Esophagus muscularis mucosa (tissue), 4 donors: ENCODE data around the gene PAX6. TPM values are rescaled to one million over a fixed set of nuclear protein-coding genes. Genes with fewer than 3 reads are reported as not detected.

ENCODE experiments used
- DNase-seq: peaks from one replicate; pipeline ENCODE4 v3.0.0-alpha.2; 2017; ENCODE audit errors: extremely low spot score
- H3K27ac ChIP-seq, 4 donors: fragments of 200-600 bp; sonication (generic); replicated peaks in 1 of 4; 1 replicate in 3 of 4; 2 replicates in 1 of 4; pipeline ENCODE4 v1.5.1; 2016 to 2019; ENCODE audit warnings: mild to moderate bottlenecking in 1 of 4
- H3K27me3 ChIP-seq, 4 donors: fragments of 200-600 bp; sonication (generic); one replicate each; pipeline versions ENCODE4 v1.5.1 to v1.6.0; 2016 to 2019
- H3K36me3 ChIP-seq, 4 donors: fragments of 200-600 bp; sonication (generic); one replicate each; pipeline ENCODE4 v1.5.1; 2016 to 2019
- H3K4me1 ChIP-seq, 4 donors: fragments of 200-600 bp; sonication (generic); one replicate each; pipeline ENCODE4 v1.5.1; 2016 to 2019
- H3K4me3 ChIP-seq, 4 donors: fragments of 200-600 bp; sonication (generic); 1 replicate in 2 of 4; 2 replicates in 2 of 4; pipeline ENCODE4 v1.5.1; 2016 to 2019; ENCODE audit warnings: mild to moderate bottlenecking in 4 of 4, moderate library complexity in 1 of 4
- H3K9me3 ChIP-seq, 4 donors: fragments of 200-600 bp; sonication (generic); 1 replicate in 3 of 4; 2 replicates in 1 of 4; pipeline ENCODE4 v1.5.1; 2016 to 2019
- EP300 ChIP-seq: sonication (generic); formaldehyde crosslinking; IDR thresholded peaks from one replicate; pipeline ENCODE4 v1.6.1; 2017; ENCODE audit warnings: antibody characterized with exemption
- POLR2A ChIP-seq: fragments of 450-650 bp; IDR thresholded peaks from one replicate; pipeline ENCODE4 v1.6.1; 2017; ENCODE audit warnings: antibody characterized with exemption, moderate library complexity, mild to moderate bottlenecking, low read depth
- POLR2AphosphoS5 ChIP-seq, 2 donors: sonication (generic); formaldehyde crosslinking; IDR thresholded peaks; one replicate each; pipeline ENCODE4 v1.6.1; 2017; ENCODE audit warnings: antibody characterized with exemption in 2 of 2
- WGBS: methylation state at CpG from one replicate; pipeline ENCODE4 v1.1.5; 2018; 5-methylcytosine and 5-hydroxymethylcytosine counted together
- intact Hi-C: fragments of 100-400 bp; cut with DNase I; formaldehyde crosslinking; loops from one replicate; pipeline ENCODE4 v1.15.1; 2023
- total RNA-seq, 4 donors: library from RNA; depleted of rRNA; stranded (reverse); fragments of >200 nt; gene quantifications; one replicate each; pipeline versions ENCODE4 v1.1.0 to v1.2.1, GENCODE V29; 2016
- TF ChIP-seq, protein P1 (sequence below), 3 experiments: fragments of 200-600 bp in 2 of 3; fragments of 450-650 bp in 1 of 3; sonication (generic) in 2 of 3; IDR thresholded peaks; one replicate each; pipeline ENCODE4 v1.5.1; 2017 to 2019; ENCODE audit warnings: antibody characterized with exemption in 3 of 3, mild to moderate bottlenecking in 2 of 3, moderate library complexity in 1 of 3

The PAX6 gene
- total RNA-seq, 4 donors from 2014 or later, result 0.06 TPM; not detected in 3

- H3K9me3 ChIP-seq, result no peaks in the 10 kb centered on the region
- peaks cover 8 to 49% (median 45%) of the 10 kb centered on the region in 4 donors for H3K4me1 ChIP-seq
- WGBS, result 58% methylated on average over 12 of the region's 14 CpGs
- TF ChIP-seq POLR2A, result no peak
- TF ChIP-seq, protein P1, sequence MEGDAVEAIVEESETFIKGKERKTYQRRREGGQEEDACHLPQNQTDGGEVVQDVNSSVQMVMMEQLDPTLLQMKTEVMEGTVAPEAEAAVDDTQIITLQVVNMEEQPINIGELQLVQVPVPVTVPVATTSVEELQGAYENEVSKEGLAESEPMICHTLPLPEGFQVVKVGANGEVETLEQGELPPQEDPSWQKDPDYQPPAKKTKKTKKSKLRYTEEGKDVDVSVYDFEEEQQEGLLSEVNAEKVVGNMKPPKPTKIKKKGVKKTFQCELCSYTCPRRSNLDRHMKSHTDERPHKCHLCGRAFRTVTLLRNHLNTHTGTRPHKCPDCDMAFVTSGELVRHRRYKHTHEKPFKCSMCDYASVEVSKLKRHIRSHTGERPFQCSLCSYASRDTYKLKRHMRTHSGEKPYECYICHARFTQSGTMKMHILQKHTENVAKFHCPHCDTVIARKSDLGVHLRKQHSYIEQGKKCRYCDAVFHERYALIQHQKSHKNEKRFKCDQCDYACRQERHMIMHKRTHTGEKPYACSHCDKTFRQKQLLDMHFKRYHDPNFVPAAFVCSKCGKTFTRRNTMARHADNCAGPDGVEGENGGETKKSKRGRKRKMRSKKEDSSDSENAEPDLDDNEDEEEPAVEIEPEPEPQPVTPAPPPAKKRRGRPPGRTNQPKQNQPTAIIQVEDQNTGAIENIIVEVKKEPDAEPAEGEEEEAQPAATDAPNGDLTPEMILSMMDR (IDR thresholded peaks at IDR 0.05), result no peak
- no peak for TF ChIP-seq POLR2AphosphoS5 (IDR thresholded peaks at IDR 0.05)
- TF ChIP-seq EP300, result no peak
- no peak overlapping the region for H3K27ac ChIP-seq
- H3K4me3 ChIP-seq, result no peak overlapping the region
- DNase-seq, result peak; percentile 77
- H3K36me3 ChIP-seq, result no peaks in the 10 kb centered on the region
- intact Hi-C loops, result no loop called here
- peaks cover 5 to 100% (median 98%) of the 10 kb centered on the region in 4 donors for H3K27me3 ChIP-seq
Measured at GRCh38 chr11:31822927-31823643, 12.0 kb upstream of the PAX6 start.

DNA sequence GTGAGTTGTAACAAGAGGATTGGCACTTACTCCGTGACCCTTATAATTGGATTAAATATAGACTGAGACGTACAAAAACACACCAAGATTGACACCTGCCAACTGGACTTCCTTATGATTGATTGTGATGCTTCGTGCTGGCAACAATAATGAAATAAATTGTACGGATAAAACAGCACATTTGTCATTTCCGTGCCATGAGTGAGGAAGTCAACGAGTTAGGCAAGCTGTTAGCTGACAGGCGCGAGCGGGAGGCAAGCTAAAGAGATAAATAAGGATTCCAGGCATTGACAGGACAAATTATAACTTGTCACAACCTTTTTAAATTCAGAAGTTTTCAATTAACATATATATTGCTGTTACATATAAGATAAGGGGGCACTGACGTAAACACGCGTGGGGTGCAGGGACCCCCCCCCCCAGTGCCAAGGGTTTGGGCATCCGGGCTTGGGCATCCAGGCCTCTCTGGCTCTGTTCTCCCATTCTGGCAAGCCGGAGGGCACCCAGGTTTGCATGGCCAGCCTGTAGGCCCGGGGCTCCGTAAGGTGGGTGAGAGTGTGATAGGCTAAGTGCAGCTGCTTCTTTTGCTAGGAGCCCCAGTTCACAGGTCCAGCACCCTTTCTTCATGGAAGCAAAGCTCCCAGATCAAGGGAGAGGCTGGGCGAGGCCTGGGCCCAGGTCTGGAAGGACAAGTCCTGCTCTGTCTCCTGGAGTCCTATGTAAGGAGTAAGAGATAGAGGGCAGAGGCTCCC lies 11.2 kb upstream of the PAX6 start:
- WGBS, result 55% methylated on average over 15 of the region's 17 CpGs
- H3K36me3 ChIP-seq, result no peaks in the 10 kb centered on the region
- H3K4me3 ChIP-seq, result no peak overlapping the region
- intact Hi-C loops, result no loop called here
- H3K4me1 ChIP-seq, result peaks cover 15 to 50% (median 48%) of the 10 kb centered on the region in 4 donors
- peaks cover 6 to 100% (median 98%) of the 10 kb centered on the region in 4 donors for H3K27me3 ChIP-seq
- H3K9me3 ChIP-seq, result no peaks in the 10 kb centered on the region
- no peak for TF ChIP-seq EP300
- no peak for TF ChIP-seq POLR2A
- TF ChIP-seq POLR2AphosphoS5 (IDR thresholded peaks at IDR 0.05), result no peak
- no peak overlapping the region for H3K27ac ChIP-seq
- DNase-seq, result no peak

DNA sequence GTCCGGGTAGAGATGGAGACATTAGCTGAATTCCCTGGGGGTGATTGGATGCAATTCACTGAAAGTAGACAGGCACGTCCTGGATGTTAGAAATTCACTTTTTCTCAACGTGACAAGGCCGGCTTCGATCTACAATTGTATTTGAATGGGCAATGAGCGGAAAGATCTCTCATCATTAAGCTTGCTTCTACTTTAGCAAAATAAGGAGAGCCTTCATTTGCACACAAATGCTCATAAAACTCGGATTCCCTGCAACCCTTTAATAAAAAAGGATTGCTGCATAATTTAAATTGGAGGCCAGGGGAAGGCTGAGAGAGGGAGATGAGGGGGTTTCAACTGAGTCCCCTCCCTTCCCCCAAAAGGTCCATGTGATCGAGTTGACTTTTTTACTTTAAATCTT lies 10.6 kb upstream of the PAX6 start:
- Histone ChIP-seq H3K4me1 (peaks cover 16 to 50% (median 48%) of the 10 kb centered on the region in 4 donors), H3K27ac (no peak overlapping the region), H3K27me3 (peaks cover 12 to 100% (median 98%) of the 10 kb centered on the region in 4 donors), H3K9me3 (no peaks in the 10 kb centered on the region), H3K36me3 (no peaks in the 10 kb centered on the region), H3K4me3 (no peak overlapping the region)
- DNase-seq, result no peak
- TF ChIP-seq, protein P1 (IDR thresholded peaks at IDR 0.05), result no peak
- TF ChIP-seq EP300, result no peak
- no peak for TF ChIP-seq POLR2A
- TF ChIP-seq POLR2AphosphoS5 (IDR thresholded peaks at IDR 0.05), result no peak
- 19% methylated on average over 8 of the region's 8 CpGs for WGBS
- intact Hi-C loops, result no loop called here

DNA sequence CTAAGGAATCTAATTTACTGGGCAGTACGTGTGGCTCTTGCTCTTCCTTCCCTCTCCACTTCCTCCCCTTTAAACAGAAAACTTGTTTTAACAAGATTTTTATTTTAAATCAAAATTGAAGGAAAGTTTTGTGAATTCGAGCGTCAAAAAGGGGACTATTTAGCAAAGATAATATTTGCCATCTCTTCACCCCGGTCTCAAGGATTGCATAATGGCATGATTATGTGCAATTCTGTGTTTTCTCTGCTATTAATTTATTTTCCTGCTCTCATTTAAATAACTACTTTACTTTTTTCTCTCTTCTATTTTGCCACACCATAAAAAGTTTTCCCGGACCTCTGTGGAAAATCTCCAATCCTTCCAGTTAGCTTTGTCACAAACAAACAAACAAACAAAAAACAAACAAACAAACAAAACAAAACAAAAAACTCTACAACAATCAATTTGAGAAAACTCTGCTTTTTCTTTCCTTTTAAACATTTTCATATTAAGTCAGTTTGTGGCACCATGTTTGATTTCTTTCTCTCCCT lies 10.2 kb upstream of the PAX6 start:
- Histone ChIP-seq H3K36me3 (no peaks in the 10 kb centered on the region), H3K27ac (no peak overlapping the region), H3K4me3 (no peak overlapping the region), H3K9me3 (no peaks in the 10 kb centered on the region), H3K4me1 (peaks cover 20 to 52% (median 49%) of the 10 kb centered on the region in 4 donors), H3K27me3 (peaks cover 16 to 100% (median 98%) of the 10 kb centered on the region in 4 donors)
- intact Hi-C loops, result no loop called here
- no peak for DNase-seq
- TF ChIP-seq POLR2A (no peak), POLR2AphosphoS5 (IDR thresholded peaks at IDR 0.05) (no peak), EP300 (no peak)
- TF ChIP-seq, protein P1 (IDR thresholded peaks at IDR 0.05), result no peak
- 9% methylated on average over 5 of the region's 5 CpGs for WGBS

- Histone ChIP-seq H3K4me1 (peaks cover 28 to 54% (median 49%) of the 10 kb centered on the region in 4 donors), H3K4me3 (no peak overlapping the region), H3K9me3 (no peaks in the 10 kb centered on the region), H3K27ac (no peak overlapping the region), H3K27me3 (peaks cover 20 to 100% (median 98%) of the 10 kb centered on the region in 4 donors), H3K36me3 (no peaks in the 10 kb centered on the region)
- DNase-seq, result no peak
- TF ChIP-seq POLR2A, result no peak
- TF ChIP-seq EP300, result no peak
- TF ChIP-seq POLR2AphosphoS5 (IDR thresholded peaks at IDR 0.05), result no peak
- TF ChIP-seq, protein P1 (IDR thresholded peaks at IDR 0.05), result no peak
- 11% methylated on average over 15 of the region's 15 CpGs for WGBS
- intact Hi-C loops, result no loop called here
Measured at GRCh38 chr11:31820438-31820818, 9.3 kb upstream of the PAX6 start.
